ENCODE measurements around the gene SLX4IP.
A peak's percentile ranks its signal among the peaks of the same experiment; 100 is the strongest.
"Not testable (repeated sequence)": the region's sequence is repeated elsewhere in the genome, so short reads cannot be mapped to it uniquely, and the experiment has no call there.

Gene SLX4IP

GRCh38 chr20:10434832-10435812, at the start of gene SLX4IP:
Gene SLX4IP (plus strand): TSS chr20:10435305. CDS start chr20:10458205, 22,900 bp downstream.
- Histone ChIP-seq H3K27me3 (replicated peaks) (no peaks in the 10 kb centered on the region), H3K36me3 (replicated peaks) (no peaks in the 10 kb centered on the region), H3K27ac (peak within 1 kb of the TSS; percentile 86), H3K4me3 (ENCODE audit: low read depth, low read length) (peak within 1 kb of the TSS; percentile 87)
- peak; percentile 93 for DNase-seq
- no peak for TF ChIP-seq CTCF (IDR thresholded peaks at IDR 0.05; ENCODE audit: low read depth, low read length, missing control alignments)
- in situ Hi-C loops (cut with HindIII; ENCODE audit: low pct_ligation_motif_present, low sequenced_read_pairs): no loop called here

GRCh38 chr20:10385850-10386544, 49.1 kb upstream of the SLX4IP start:
- DNase-seq: peak; percentile 27
- in situ Hi-C loops (cut with HindIII; ENCODE audit: low pct_ligation_motif_present, low sequenced_read_pairs): no loop called here
- H3K27ac ChIP-seq: no peak overlapping the region
- no peak overlapping the region for H3K4me3 ChIP-seq (ENCODE audit: low read depth, low read length)
- H3K36me3 ChIP-seq (replicated peaks): no peaks in the 10 kb centered on the region
- H3K27me3 ChIP-seq (replicated peaks): no peaks in the 10 kb centered on the region
- TF ChIP-seq CTCF (IDR thresholded peaks at IDR 0.05; ENCODE audit: low read depth, low read length, missing control alignments): no peak

- no peaks in the 10 kb centered on the region for H3K36me3 ChIP-seq (replicated peaks)
- no peak for TF ChIP-seq CTCF (IDR thresholded peaks at IDR 0.05; ENCODE audit: low read depth, low read length, missing control alignments)
- in situ Hi-C loops (cut with HindIII; ENCODE audit: low pct_ligation_motif_present, low sequenced_read_pairs): no loop called here
Measured at GRCh38 chr20:10387686-10388085, 47.4 kb upstream of the SLX4IP start.

GRCh38 chr20:10388597-10388996, 46.5 kb upstream of the SLX4IP start:
- no peak for TF ChIP-seq CTCF (IDR thresholded peaks at IDR 0.05; ENCODE audit: low read depth, low read length, missing control alignments)
- DNase-seq: no peak
- in situ Hi-C loops (cut with HindIII; ENCODE audit: low pct_ligation_motif_present, low sequenced_read_pairs): no loop called here
- Histone ChIP-seq H3K27me3 (replicated peaks) (no peaks in the 10 kb centered on the region), H3K36me3 (replicated peaks) (no peaks in the 10 kb centered on the region), H3K4me3 (ENCODE audit: low read depth, low read length) (no peak overlapping the region), H3K27ac (no peak overlapping the region)

More at GRCh38 chr20:10387686-10388085, 47.4 kb upstream of the SLX4IP start:
- Histone ChIP-seq H3K4me3 (ENCODE audit: low read depth, low read length) (no peak overlapping the region), H3K27ac (no peak overlapping the region), H3K27me3 (replicated peaks) (no peaks in the 10 kb centered on the region)
- no peak for DNase-seq

- no peak overlapping the region for H3K27ac ChIP-seq
- DNase-seq: no peak
- no peak overlapping the region for H3K4me3 ChIP-seq (ENCODE audit: low read depth, low read length)
- H3K36me3 ChIP-seq (replicated peaks): no peaks in the 10 kb centered on the region
- TF ChIP-seq CTCF (IDR thresholded peaks at IDR 0.05; ENCODE audit: low read depth, low read length, missing control alignments): no peak
- in situ Hi-C loops (cut with HindIII; ENCODE audit: low pct_ligation_motif_present, low sequenced_read_pairs): no loop called here
- H3K27me3 ChIP-seq (replicated peaks): no peaks in the 10 kb centered on the region
Measured at GRCh38 chr20:10390709-10391108, 44.4 kb upstream of the SLX4IP start.

GRCh38 chr20:10394752-10395151, 40.4 kb upstream of the SLX4IP start:
- DNase-seq; H3K4me3 ChIP-seq (ENCODE audit: low read depth, low read length); H3K27ac ChIP-seq; in situ Hi-C loops (cut with HindIII; ENCODE audit: low pct_ligation_motif_present, low sequenced_read_pairs); H3K36me3 ChIP-seq (replicated peaks); H3K27me3 ChIP-seq (replicated peaks): not testable (repeated sequence)
